Hepatocyte (in vitro differentiated cells): ENCODE data around the gene RRP1.

Source experiments
- CTCF ChIP-seq: fragments of 200-600 bp; sonication (generic); IDR thresholded peaks from 2 replicates; pipeline ENCODE4 v1.5.1; 2016; ENCODE audit warnings: antibody characterized with exemption, mild to moderate bottlenecking; ENCODE audit not compliant: poor library complexity
- EZH2 ChIP-seq: fragments of 200-600 bp; sonication (generic); IDR thresholded peaks from 2 replicates; pipeline ENCODE4 v1.6.1; 2016; ENCODE audit warnings: antibody characterized with exemption, mild to moderate bottlenecking, borderline replicate concordance

- no peak for TF ChIP-seq CTCF
- TF ChIP-seq EZH2, result no peak
These were observed 36.0 kb upstream of the RRP1 start for GRCh38 chr21:43753439-43753799.
